ENCODE measurements around the gene SHC3.

Gene SHC3

DNA sequence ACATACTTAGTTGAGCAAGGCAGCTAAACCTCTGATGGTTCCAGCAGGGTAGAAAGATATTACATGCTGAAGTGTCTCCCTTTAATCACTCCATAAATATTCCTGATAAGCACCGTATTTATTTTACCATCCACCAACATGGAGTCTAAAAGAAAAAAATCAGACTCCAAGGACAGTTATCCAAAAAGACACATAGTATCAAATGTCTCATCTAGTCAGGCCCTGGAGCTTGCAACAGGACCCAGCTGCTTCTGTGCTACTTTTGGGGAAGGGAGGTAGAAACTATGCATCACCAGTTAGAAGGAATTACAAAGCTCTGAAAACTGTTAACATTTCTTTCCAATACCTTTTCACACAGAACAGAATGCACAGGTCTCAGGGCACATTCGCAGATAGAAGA, 99.2 kb downstream of the SHC3 start:
- no peaks in the 10 kb centered on the region for H3K4me1 ChIP-seq (ENCODE audit: control insufficient read depth in 1 of 2, insufficient read depth in 2 of 2, low read length in 2 of 2)
- no peak overlapping the region for H3K14ac ChIP-seq (ENCODE audit: low read length)
- no peak overlapping the region for H4K91ac ChIP-seq (ENCODE audit: low read depth, low read length)
- H3K4me3 ChIP-seq (ENCODE audit: low read depth, low read length), result no peak overlapping the region
- H3K23ac ChIP-seq (ENCODE audit: low read length), result no peak overlapping the region
- no CpG with 5 or more reads among the region's 2 CpGs for WGBS (ENCODE audit: extremely low coverage, insufficient coverage, insufficient read length)
- no peak overlapping the region for H3K9ac ChIP-seq (ENCODE audit: low read length)
- no peak overlapping the region for H2AFZ ChIP-seq (ENCODE audit: insufficient read depth, low read length, poor library complexity)
- no peaks in the 10 kb centered on the region for H3K27me3 ChIP-seq (ENCODE audit: insufficient read depth, low read length)
- H3K79me1 ChIP-seq (ENCODE audit: low read length), result no peaks in the 10 kb centered on the region
- peaks cover 4% of the 10 kb centered on the region for H3K9me3 ChIP-seq (ENCODE audit: insufficient read depth, low read depth, low read length)
- no peaks in the 10 kb centered on the region for H3K36me3 ChIP-seq (ENCODE audit: control insufficient read depth in 1 of 2, insufficient read depth in 2 of 2, low read length in 2 of 2)
- H3K27ac ChIP-seq (ENCODE audit: low read depth, low read length), result no peak overlapping the region
- H3K18ac ChIP-seq (ENCODE audit: low read length), result no peak overlapping the region
- H2BK5ac ChIP-seq (ENCODE audit: low read depth, low read length, poor library complexity), result no peak overlapping the region
- no peak overlapping the region for H2AK5ac ChIP-seq (ENCODE audit: low read length)
- no peak overlapping the region for H2BK12ac ChIP-seq (ENCODE audit: low read length)
- peak in 1 of 2 donors; percentile 28 for DNase-seq
- no peak overlapping the region for H4K12ac ChIP-seq (ENCODE audit: low read depth, low read length)
- H3K79me2 ChIP-seq (ENCODE audit: control insufficient read depth, insufficient read depth, low read length, poor library complexity), result no peaks in the 10 kb centered on the region
- H4K8ac ChIP-seq (ENCODE audit: low read depth, low read length), result no peak overlapping the region
- no peak overlapping the region for H2BK120ac ChIP-seq (ENCODE audit: insufficient read depth, low read length, poor library complexity)
- no peak overlapping the region for H3K4me2 ChIP-seq (ENCODE audit: low read length)
- H3K4ac ChIP-seq (ENCODE audit: low read depth, low read length), result no peak overlapping the region

DNA sequence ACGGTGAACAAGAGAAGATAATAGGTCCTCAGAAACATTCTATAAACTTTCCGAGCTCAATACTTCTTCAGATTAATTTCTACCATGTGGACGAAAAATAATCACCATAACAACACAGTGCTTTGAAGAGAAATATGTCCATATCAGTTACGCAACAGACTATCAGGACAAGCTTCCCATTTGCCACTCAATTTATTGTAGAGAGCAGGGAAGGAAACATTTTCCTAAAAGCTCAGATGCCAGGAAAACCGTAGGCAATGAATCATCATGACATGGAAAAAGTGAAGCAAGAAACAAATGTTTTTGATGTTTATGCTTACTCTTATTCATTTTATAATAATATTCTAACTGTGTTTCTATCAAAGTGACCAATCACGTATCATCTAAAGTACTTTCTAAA, 99.8 kb downstream of the SHC3 start:
- no CpG with 5 or more reads among the region's 6 CpGs for WGBS (ENCODE audit: extremely low coverage, insufficient coverage, insufficient read length)
- no peak overlapping the region for H4K91ac ChIP-seq (ENCODE audit: low read depth, low read length)

DNA sequence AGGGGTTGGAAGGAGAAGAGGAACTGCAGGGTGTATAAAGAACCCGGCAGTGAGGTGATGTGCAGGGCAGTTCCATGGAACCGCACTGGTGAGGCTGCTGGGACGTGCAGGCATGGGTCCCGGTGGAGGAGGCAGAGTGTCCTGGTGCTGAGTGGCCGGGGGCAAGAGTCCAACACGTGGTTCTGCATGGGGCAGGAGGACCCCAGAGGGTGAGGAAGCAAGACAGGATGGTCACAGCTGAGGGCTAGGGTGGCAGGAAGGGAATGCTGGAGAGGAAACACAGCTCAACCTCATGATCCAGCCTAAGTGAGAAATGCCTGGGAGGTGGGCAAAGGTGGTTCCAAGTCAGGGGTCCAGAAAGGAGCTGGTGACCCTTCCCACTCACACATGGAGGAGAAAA, 100.2 kb downstream of the SHC3 start:
- no peak overlapping the region for H3K9ac ChIP-seq (ENCODE audit: low read length)
- H3K79me1 ChIP-seq (ENCODE audit: low read length), result no peaks in the 10 kb centered on the region
- H4K12ac ChIP-seq (ENCODE audit: low read depth, low read length), result no peak overlapping the region
- no peak overlapping the region for H4K8ac ChIP-seq (ENCODE audit: low read depth, low read length)
- H3K79me2 ChIP-seq (ENCODE audit: control insufficient read depth, insufficient read depth, low read length, poor library complexity), result no peaks in the 10 kb centered on the region
- H2BK5ac ChIP-seq (ENCODE audit: low read depth, low read length, poor library complexity), result no peak overlapping the region
- H3K27me3 ChIP-seq (ENCODE audit: insufficient read depth, low read length), result no peaks in the 10 kb centered on the region
- DNase-seq, result no peak
- H3K4me3 ChIP-seq (ENCODE audit: low read depth, low read length), result no peak overlapping the region
- no peak overlapping the region for H3K4me2 ChIP-seq (ENCODE audit: low read length)
- H3K27ac ChIP-seq (ENCODE audit: low read depth, low read length), result no peak overlapping the region
- H3K4me1 ChIP-seq (ENCODE audit: control insufficient read depth in 1 of 2, insufficient read depth in 2 of 2, low read length in 2 of 2), result no peaks in the 10 kb centered on the region
- no peaks in the 10 kb centered on the region for H3K36me3 ChIP-seq (ENCODE audit: control insufficient read depth in 1 of 2, insufficient read depth in 2 of 2, low read length in 2 of 2)
- H3K14ac ChIP-seq (ENCODE audit: low read length), result no peak overlapping the region
- H3K23ac ChIP-seq (ENCODE audit: low read length), result no peak overlapping the region
- H4K91ac ChIP-seq (ENCODE audit: low read depth, low read length), result no peak overlapping the region
- no peak overlapping the region for H2BK120ac ChIP-seq (ENCODE audit: insufficient read depth, low read length, poor library complexity)
- H2AK5ac ChIP-seq (ENCODE audit: low read length), result no peak overlapping the region
- peaks cover 4% of the 10 kb centered on the region for H3K9me3 ChIP-seq (ENCODE audit: insufficient read depth, low read depth, low read length)
- WGBS (ENCODE audit: extremely low coverage, insufficient coverage, insufficient read length), result no CpG with 5 or more reads among the region's 6 CpGs
- H2AFZ ChIP-seq (ENCODE audit: insufficient read depth, low read length, poor library complexity), result no peak overlapping the region
- H2BK12ac ChIP-seq (ENCODE audit: low read length), result no peak overlapping the region
- no peak overlapping the region for H3K4ac ChIP-seq (ENCODE audit: low read depth, low read length)
- no peak overlapping the region for H3K18ac ChIP-seq (ENCODE audit: low read length)

More for the DNA sequence above, 99.8 kb downstream of the SHC3 start:
- Histone ChIP-seq H3K36me3 (ENCODE audit: control insufficient read depth in 1 of 2, insufficient read depth in 2 of 2, low read length in 2 of 2) (no peaks in the 10 kb centered on the region), H3K23ac (ENCODE audit: low read length) (no peak overlapping the region), H2BK5ac (ENCODE audit: low read depth, low read length, poor library complexity) (no peak overlapping the region), H3K4me2 (ENCODE audit: low read length) (no peak overlapping the region), H3K9ac (ENCODE audit: low read length) (no peak overlapping the region), H3K27me3 (ENCODE audit: insufficient read depth, low read length) (no peaks in the 10 kb centered on the region), H2AFZ (ENCODE audit: insufficient read depth, low read length, poor library complexity) (no peak overlapping the region), H3K4me1 (ENCODE audit: control insufficient read depth in 1 of 2, insufficient read depth in 2 of 2, low read length in 2 of 2) (no peaks in the 10 kb centered on the region), H3K79me1 (ENCODE audit: low read length) (no peaks in the 10 kb centered on the region), H3K4ac (ENCODE audit: low read depth, low read length) (no peak overlapping the region), H3K27ac (ENCODE audit: low read depth, low read length) (no peak overlapping the region), H3K18ac (ENCODE audit: low read length) (no peak overlapping the region), H3K9me3 (ENCODE audit: insufficient read depth, low read depth, low read length) (peaks cover 4% of the 10 kb centered on the region), H2BK12ac (ENCODE audit: low read length) (no peak overlapping the region), H2AK5ac (ENCODE audit: low read length) (no peak overlapping the region), H4K12ac (ENCODE audit: low read depth, low read length) (no peak overlapping the region), H3K14ac (ENCODE audit: low read length) (no peak overlapping the region), H3K4me3 (ENCODE audit: low read depth, low read length) (no peak overlapping the region), H3K79me2 (ENCODE audit: control insufficient read depth, insufficient read depth, low read length, poor library complexity) (no peaks in the 10 kb centered on the region), H4K8ac (ENCODE audit: low read depth, low read length) (no peak overlapping the region), H2BK120ac (ENCODE audit: insufficient read depth, low read length, poor library complexity) (no peak overlapping the region)
- peak in 1 of 2 donors; percentile 17 for DNase-seq

- Histone ChIP-seq H2AFZ (ENCODE audit: insufficient read depth, low read length, poor library complexity) (no peak overlapping the region), H3K18ac (ENCODE audit: low read length) (no peak overlapping the region), H2BK120ac (ENCODE audit: insufficient read depth, low read length, poor library complexity) (no peak overlapping the region), H2AK5ac (ENCODE audit: low read length) (no peak overlapping the region), H3K23ac (ENCODE audit: low read length) (no peak overlapping the region), H3K4me1 (ENCODE audit: control insufficient read depth in 1 of 2, insufficient read depth in 2 of 2, low read length in 2 of 2) (no peaks in the 10 kb centered on the region), H2BK12ac (ENCODE audit: low read length) (no peak overlapping the region), H3K4ac (ENCODE audit: low read depth, low read length) (no peak overlapping the region), H4K91ac (ENCODE audit: low read depth, low read length) (no peak overlapping the region), H4K12ac (ENCODE audit: low read depth, low read length) (no peak overlapping the region), H3K9ac (ENCODE audit: low read length) (no peak overlapping the region), H4K8ac (ENCODE audit: low read depth, low read length) (no peak overlapping the region), H3K4me2 (ENCODE audit: low read length) (no peak overlapping the region), H3K4me3 (ENCODE audit: low read depth, low read length) (no peak overlapping the region), H3K27me3 (ENCODE audit: insufficient read depth, low read length) (no peaks in the 10 kb centered on the region), H3K27ac (ENCODE audit: low read depth, low read length) (no peak overlapping the region), H3K79me2 (ENCODE audit: control insufficient read depth, insufficient read depth, low read length, poor library complexity) (no peaks in the 10 kb centered on the region), H3K9me3 (ENCODE audit: insufficient read depth, low read depth, low read length) (peaks cover 2% of the 10 kb centered on the region), H3K79me1 (ENCODE audit: low read length) (no peaks in the 10 kb centered on the region), H3K36me3 (ENCODE audit: control insufficient read depth in 1 of 2, insufficient read depth in 2 of 2, low read length in 2 of 2) (no peaks in the 10 kb centered on the region), H2BK5ac (ENCODE audit: low read depth, low read length, poor library complexity) (no peak overlapping the region), H3K14ac (ENCODE audit: low read length) (no peak overlapping the region)
- no CpG with 5 or more reads among the region's 7 CpGs for WGBS (ENCODE audit: extremely low coverage, insufficient coverage, insufficient read length)
- no peak for DNase-seq
Observed at GRCh38 chr9:89077519-89077918, 101.1 kb downstream of the SHC3 start.

Data from trophoblast cell (in vitro differentiated cells and primary cell).